ENCODE measurements around the gene YIPF6.
"Not testable (repeated sequence)": the region's sequence is repeated elsewhere in the genome, so short reads cannot be mapped to it uniquely, and the experiment has no call there.

YIPF6 gene

DNA sequence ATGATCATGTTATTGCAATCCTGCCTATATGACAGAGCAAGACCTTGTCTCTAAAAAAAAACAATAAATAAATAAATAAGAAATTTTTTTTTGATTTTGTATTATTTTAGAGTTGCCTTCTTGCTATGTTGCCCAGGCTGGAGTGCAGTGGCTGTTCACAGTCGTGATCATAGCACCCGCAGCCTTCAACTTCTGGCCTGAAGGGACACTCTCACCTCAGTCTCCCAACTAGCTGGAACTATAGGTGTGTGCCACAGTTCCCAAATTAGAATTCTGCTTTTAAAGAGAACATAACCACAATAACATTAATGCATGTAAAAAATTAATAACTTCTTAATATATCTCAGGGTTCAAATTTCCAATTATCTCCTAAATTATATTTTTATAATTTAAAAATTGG, 7.8 kb downstream of the YIPF6 start:
- no peak for DNase-seq (ENCODE audit: low read depth in 2 of 2)

DNA sequence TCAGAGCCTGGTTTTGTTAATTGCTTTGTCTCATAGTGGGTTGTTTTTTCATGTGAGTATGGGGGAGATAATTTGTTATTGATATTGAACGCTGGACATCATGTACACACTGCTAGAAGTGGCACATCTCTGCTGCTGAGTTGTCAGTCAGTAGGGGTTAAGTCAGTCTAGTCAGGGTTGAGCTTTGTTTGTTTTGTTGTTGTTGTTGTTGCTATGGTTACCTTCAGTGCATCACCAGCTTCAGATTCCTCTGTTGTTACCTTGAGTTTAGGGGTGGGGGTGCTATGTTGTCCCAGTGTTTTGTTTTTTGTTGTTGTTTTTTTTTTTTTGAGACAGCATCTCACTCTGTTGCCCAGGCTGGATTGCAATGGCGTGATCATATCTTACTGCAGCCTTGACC, 9.9 kb downstream of the YIPF6 start:
- no peak for DNase-seq (ENCODE audit: low read depth in 2 of 2)

DNA sequence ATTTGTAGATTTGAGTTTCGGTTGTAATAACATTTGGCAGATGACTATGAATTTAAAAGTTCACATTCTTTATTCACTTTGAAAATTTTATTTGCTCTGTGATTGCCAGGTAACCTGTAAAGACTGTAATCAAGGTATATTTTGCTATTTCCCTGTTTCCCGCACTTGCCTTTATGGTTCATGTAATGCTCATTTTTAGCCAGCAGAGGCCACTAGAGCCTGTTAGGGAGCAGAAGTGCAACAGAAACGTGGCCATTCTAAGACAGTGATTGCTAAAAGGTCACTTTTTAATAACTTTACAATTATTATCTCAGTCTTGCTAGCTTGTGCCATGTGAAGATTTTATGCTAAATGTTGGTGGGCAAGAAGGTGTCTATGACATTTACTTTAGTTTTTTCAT, 12.4 kb downstream of the YIPF6 start:
- DNase-seq (ENCODE audit: low read depth in 2 of 2), result no peak

DNA sequence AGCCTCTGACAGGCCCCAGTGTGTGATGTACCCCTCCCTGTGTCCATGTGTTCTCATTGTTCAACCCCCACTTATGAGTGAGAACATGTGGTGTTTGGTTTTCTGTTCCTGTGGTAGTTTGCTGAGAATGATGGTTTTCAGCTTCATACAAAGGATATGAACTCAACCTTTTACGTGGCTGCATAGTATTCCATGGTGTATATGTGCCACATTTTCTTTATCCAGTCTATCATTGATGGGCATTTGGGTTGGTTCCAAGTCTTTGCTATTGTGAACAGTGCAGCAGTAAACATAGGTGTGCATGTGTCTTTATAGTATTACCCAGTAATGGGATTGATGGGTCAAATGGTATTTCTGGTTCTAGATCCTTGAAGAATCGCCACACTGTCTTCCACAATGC, 25.8 kb downstream of the YIPF6 start:
- DNase-seq (ENCODE audit: low read depth in 2 of 2), result not testable (repeated sequence)

DNA sequence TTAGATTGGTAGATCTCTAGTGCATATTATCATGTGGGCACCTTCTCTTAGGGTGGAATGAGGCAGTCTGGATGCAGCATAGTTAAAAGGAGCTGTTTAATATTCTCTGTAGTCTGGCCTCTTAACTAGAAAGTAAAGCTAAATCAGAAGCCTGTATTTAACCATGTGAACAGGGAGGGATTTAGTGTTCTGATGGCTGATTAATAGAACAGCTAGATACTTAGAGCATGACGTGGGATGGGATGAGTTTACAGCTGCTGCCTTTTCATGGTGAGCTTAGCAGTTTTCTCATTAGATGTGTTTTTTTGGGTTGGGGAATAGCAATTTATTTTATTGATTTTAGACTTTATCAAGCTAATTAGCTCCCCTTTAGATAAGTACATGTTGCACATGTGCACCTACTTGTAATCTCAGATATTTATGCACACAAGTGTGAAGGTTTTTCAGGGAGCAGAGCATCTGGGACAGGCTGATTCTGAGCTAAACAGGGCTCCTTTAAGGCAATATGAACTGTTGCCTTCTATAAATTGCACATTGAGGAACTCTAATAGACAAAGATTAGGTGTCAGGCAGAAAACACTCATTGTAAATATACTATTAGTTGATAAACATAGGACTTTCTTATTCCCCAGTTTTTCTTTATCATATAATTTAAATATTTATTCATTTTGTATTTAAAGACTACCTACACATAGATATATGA, 34.1 kb downstream of the YIPF6 start:
- DNase-seq (ENCODE audit: low read depth in 2 of 2), result no peak

DNA sequence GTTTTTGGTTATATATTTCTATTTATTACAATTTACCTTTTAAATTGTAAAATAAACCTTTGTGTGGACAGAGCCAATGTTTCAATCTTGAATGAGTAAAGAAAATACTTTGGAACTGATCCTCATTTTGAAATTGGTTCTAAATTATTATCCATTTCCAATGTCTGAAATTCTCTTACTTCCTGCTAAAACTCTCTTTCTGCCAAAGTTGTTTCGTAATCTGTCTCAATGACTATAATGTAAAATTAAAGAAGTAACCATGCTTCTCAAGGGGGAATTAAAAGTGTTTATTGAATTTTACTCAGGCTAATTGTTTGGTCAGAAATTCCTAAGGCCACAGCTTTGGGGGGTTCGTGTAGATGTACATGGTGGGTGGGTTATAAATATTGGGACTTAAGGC, 34.8 kb downstream of the YIPF6 start:
- DNase-seq (ENCODE audit: low read depth in 2 of 2), result no peak

DNA sequence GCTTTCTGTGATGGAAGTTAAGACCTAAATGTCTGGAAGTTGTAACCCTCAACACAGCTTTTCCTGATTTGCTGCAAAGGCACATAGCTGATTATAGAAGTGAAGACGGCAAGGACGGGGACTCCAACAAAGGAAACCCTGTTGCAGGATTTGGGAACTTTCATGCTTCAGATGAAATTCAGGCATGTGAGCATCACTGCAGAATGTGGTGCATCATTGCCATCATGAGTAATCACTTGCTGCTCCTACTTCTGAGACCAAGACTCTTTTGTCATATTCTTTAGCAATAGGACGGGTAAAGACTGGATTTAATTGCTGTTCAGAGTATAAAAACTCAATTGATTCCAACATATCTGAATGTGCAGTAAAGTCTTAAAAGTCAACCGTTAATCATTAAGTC, 35.8 kb downstream of the YIPF6 start:
- no peak for DNase-seq (ENCODE audit: low read depth in 2 of 2)

DNA sequence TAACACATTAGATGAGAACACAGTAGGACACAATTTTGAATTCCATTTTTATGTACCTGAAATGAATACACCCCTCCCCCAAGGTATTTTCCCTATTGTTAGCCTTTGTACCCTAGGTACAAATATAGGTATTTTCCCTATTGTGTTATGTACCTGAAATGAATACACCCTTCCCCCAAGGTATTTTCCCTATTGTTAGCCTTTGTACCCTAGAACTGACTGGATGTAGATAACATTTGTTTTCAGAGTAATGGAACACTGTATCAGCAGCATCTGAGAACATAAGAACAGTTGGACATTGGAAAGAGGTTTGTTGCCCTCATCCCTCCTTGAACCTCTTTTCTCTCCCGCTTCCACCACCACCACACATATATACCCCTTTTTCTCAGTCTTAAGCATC, 37.6 kb downstream of the YIPF6 start:
- DNase-seq (ENCODE audit: low read depth in 2 of 2), result no peak

DNA sequence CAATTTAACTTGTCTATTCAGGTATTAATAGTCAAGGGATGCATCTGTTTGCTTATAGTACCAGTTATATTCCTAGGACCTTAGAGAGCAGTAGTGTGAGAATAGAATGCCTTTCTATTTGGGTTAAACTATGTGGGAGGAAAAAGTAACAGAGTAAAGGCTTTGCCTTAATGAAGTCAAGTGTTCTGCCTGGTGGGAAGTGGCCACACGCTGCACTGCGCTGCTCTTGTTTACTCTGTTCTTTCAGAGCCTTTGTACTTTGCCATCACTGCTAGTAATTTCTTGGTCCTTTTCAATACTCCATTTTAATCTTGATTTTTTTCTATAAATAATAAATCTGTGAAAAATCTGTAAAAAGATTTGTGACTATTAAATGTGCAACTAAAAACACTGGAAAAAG, 38.0 kb downstream of the YIPF6 start:
- DNase-seq (ENCODE audit: low read depth in 2 of 2), result no peak

DNA sequence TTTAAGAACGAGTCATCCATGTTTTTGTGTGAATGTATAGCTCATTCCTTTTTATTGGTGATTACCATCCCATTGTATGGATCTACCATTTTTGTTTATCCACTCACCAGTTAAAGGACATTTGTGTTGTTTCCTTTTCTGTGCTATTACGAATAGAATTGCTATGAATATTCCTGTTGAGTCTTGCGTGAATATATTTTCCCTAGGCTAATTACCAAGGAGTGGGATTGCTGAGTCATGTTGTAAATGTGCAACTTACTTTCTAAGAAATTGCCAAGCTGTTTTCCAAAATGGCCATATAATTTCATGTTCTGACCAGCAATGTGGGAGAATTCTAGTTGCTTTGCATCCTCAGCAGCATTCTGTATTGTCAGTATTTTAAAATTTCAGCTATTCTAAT, 51.3 kb downstream of the YIPF6 start:
- DNase-seq (ENCODE audit: low read depth in 2 of 2), result no peak

DNA sequence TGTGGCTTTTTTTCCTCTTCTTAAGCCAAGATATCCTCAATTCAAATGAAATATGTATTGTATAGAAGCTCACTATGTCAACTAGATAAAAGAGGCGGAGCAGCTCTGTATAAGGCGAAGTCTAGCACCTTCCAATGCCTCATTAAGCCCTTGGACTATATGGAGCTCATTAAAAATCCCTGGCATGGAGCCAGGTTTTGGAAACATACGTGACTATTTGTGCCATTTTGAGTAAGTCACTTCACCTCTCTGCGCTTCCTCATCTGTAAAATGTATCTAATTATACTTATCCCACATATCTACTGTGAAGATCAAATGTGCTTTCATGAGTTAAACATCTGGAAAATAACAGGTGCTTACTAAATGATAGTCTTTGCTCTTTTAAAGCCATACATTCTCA, 57.2 kb downstream of the YIPF6 start:
- DNase-seq (ENCODE audit: low read depth in 2 of 2), result no peak

DNA sequence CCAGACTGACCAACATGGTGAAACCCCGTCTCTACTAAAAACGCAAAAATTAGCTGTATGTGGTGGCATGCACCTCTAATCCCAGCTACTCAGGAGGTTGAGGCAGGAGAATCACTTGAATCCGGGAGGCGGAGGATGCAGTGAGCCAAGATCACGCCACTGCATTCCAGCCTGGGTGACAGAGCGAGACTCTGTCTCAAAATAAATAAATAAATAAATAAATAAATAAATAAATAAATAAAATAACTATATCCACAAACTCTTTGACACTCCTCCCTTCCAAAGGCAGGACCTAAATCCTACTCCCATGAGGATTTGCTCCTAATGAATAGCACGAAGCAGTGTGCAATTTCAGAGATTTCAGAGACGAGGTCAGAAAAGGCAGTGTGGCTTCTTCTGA, 58.3 kb downstream of the YIPF6 start:
- DNase-seq (ENCODE audit: low read depth in 2 of 2), result not testable (repeated sequence)

DNA sequence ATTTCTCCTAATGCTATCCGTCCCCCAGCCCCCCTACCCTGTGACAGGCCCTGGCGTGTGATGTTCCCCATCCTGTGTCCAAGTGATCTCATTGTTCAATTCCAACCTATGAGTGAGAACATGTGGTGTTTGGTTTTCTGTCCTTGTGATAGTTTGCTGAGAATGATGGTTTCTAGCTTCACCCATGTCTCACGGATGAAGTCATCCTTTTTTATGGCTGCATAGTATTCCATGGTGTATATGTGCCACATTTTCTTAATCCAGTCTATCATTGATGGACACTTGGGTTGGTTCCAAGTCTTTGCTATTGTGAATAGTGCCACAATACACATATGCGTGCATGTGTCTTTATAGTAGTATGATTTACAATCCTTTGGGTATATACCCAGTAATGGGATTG, 61.1 kb downstream of the YIPF6 start:
- not testable (repeated sequence) for DNase-seq (ENCODE audit: low read depth in 2 of 2)

DNA sequence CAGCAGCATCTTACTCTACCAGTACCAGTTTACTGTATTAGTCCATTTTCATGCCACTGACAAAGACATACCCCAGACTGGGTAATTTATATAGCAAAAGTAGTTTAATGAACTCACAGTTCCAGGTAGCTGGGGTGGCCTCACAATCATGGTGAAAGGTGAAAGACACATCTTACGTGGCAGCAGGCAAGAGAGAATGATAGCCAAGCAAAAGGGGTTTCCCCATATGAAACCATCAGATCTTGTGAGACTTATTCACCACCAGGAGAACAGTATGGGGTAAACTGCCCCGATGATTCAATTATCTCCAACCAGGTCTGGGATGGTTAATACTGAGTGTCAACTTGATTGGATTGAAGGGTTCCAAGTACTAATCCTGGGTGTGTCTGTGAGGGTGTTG, 69.3 kb downstream of the YIPF6 start:
- DNase-seq (ENCODE audit: low read depth in 2 of 2), result no peak

DNA sequence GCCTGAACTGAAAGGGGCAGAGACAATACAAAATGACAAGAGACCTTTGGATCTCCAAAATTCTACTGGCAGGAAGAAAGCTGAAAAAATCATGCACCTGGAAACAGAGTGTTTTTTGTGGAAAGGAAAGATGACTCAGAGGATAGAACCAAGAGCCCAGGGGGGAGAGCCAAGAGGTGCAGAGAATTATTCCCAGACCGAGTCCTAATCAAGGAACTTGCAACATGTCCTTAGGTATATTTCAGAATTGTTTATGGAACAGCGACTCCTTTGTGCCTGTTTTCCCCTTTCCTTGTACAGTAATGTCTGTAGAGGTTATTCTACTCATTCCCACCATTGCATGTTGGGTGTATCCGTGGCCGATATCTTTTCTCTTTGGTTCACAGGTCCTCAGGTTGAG, 71.7 kb downstream of the YIPF6 start:
- DNase-seq (ENCODE audit: low read depth in 2 of 2), result no peak

DNA sequence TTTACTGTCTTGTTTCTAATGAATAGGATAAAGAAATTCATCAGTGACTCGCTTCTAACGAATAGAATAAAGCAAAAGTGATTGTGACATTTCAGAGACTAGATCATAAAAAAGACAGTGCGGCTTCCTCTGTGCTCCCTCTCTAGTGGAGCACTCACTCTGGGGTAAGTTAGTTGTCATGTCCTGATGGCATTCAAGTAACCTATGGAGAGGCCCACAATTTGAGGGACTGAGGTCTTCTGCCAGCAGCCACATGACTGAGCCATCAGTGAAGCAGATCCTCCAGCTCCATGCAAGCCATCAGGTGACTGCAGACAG, 72.4 kb downstream of the YIPF6 start:
- DNase-seq (ENCODE audit: low read depth in 2 of 2), result no peak

DNA sequence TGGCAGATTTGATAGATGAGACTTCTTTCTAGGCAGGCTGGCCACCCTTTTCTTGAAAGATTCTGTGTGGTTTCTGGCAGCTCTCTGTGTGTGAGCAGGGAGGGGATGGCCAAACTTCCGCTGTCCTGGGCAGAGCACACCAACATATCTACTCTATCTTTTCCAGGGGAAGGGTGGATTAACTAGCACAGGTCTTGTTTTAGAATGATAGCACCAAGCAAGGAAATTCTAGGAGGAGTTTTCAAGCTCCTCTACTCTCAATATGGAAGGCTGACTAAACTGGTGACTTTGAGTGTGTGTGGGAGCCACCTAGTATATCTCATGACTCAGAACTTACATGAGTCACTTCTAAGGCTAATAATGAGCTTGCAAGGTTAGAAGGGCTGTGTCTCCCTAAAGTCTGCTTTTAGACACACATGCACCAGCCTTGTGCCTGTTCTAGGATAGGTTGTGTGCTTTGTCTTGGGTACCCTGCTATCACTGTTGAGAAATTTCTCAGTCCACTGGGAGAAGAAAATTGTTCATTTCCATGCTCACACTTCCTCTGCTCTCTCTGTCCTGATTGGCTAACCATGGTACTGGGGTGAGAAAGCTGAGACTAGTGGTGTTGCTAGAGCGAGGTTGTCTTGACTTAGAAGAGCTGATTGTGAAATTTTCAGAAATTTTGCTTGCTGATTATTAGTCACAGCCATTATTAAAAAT, 72.9 kb downstream of the YIPF6 start:
- DNase-seq (ENCODE audit: low read depth in 2 of 2), result no peak

DNA sequence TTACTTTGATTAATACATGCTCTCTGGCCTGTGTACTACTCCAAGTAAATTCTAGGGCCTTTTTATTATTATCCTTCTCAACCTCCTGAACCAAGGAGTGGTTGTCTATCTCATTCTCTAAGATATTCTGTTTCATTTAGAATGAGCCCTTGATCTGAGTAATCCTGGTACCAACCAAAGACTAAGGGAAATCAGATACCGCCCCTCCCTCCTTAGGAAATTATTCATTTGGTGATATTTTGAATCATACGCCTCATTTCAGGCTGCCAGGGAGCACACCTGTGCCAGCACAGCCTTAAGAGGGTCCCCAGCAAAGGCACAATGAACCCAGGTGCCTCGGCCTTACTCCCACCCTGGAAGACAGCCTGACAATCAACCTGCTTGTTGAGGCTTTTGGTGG, 75.4 kb downstream of the YIPF6 start:
- DNase-seq (ENCODE audit: low read depth in 2 of 2), result no peak

DNA sequence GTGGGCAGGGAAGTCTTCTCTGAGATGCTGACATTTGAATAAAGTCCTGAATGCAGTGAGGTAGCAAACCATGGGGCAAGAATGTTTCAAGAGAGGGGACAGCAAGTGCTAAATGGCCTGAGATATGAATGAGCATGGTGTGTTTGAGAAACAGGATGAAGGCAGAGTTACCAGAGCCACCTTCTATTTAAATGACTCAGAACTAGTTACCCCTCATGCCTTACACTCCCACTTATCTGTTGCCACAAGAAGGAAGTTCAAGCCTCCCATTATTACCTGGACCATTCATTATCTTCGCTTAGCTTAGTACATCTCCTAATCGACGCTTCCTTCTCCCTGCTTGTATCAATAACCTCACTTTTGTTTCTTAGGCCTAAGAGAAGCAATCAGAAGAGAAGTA, 81.0 kb downstream of the YIPF6 start:
- DNase-seq (ENCODE audit: low read depth in 2 of 2), result no peak

DNA sequence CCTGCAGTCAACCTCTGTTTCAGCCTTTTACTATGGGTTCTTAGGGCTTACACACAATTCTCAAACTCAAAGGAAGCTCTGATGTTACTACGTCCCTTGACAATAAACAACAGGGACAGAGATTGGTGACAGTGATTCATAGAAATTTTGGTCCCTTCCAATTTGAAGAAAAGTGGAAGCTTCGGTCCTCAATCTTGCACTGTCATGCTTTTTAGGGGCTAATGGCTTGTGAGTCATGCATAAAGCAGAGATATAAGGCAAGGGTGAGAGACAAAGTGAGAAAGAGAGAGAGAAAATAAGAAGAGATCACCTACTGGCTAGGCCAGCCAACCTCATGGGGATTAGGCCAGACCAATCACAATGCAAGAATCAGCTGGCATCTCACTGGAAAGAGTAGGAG, 85.4 kb downstream of the YIPF6 start:
- no peak for DNase-seq (ENCODE audit: low read depth in 2 of 2)
